ENCODE data around the gene PIK3R4. TPM values are rescaled to one million over a fixed set of nuclear protein-coding genes. Genes with fewer than 3 reads are reported as not detected.

PIK3R4 gene
- total RNA-seq, 4 donors from 2014 or later: 18.4 to 48.1 (median 33.8) TPM

Other genes starting within 250 kb of the PIK3R4 start
- 1 to 10 TPM in 1 of 4 donors, under 1 TPM in 3; 0.06 to 5.2 (median 0.57) TPM for gene COL6A6, start 229.7 kb downstream of the PIK3R4 start, total RNA-seq
- gene ATP2C1, start 147.3 kb upstream of the PIK3R4 start, total RNA-seq: 10 to 100 TPM; 53.2 to 63.5 (median 61.6) TPM